Neural cell (in vitro differentiated cells): ENCODE measurements around the gene PGM5.

Source experiments
- CTCF ChIP-seq: fragments of 450-650 bp; IDR thresholded peaks from 2 replicates; pipeline ENCODE4 v1.5.1; 2014; ENCODE audit warnings: antibody characterized with exemption, mild to moderate bottlenecking, moderate library complexity; ENCODE audit not compliant: poor library complexity, severe bottlenecking
- EP300 ChIP-seq: fragments of 450-650 bp; conservative IDR thresholded peaks from 2 replicates; pipeline ENCODE4 v1.6.1; 2014; ENCODE audit warnings: antibody characterized with exemption, mild to moderate bottlenecking, moderate library complexity; ENCODE audit not compliant: poor library complexity, severe bottlenecking
- EZH2 ChIP-seq: fragments of 200-600, 300-800 bp; shearing (Covaris generic), sonication (generic); IDR thresholded peaks from 2 replicates; pipeline ENCODE4 v1.6.1; 2014; ENCODE audit warnings: antibody characterized with exemption, low read length, borderline replicate concordance, mild to moderate bottlenecking; ENCODE audit not compliant: insufficient read depth, poor library complexity, severe bottlenecking
- MXI1 ChIP-seq: fragments of 450-650 bp; conservative IDR thresholded peaks from 2 replicates; pipeline ENCODE4 v1.6.1; 2014; ENCODE audit warnings: antibody characterized with exemption, mild to moderate bottlenecking; ENCODE audit not compliant: poor library complexity, severe bottlenecking
- POLR2AphosphoS5 ChIP-seq: IDR thresholded peaks from 2 replicates; pipeline ENCODE4 v1.6.1; 2012
- RAD21 ChIP-seq: fragments of 450-650 bp; conservative IDR thresholded peaks from 2 replicates; pipeline ENCODE4 v1.6.1; 2014; ENCODE audit warnings: antibody characterized with exemption, mild to moderate bottlenecking, moderate library complexity
- REST ChIP-seq: IDR thresholded peaks from 2 replicates; pipeline ENCODE4 v1.6.1; 2012; ENCODE audit warnings: borderline replicate concordance
- SMC3 ChIP-seq: fragments of 450-650 bp; conservative IDR thresholded peaks from 2 replicates; pipeline ENCODE4 v1.6.1; 2014; ENCODE audit warnings: antibody characterized with exemption, mild to moderate bottlenecking, moderate library complexity; ENCODE audit not compliant: poor library complexity
- TAF1 ChIP-seq: IDR thresholded peaks from 2 replicates; pipeline ENCODE4 v1.6.1; 2012; ENCODE audit warnings: low read depth

GRCh38 chr9:68513385-68513784 lies 157.0 kb downstream of the PGM5 start:
- TF ChIP-seq EZH2 (no peak), CTCF (no peak), POLR2AphosphoS5 (no peak), TAF1 (no peak), SMC3 (no peak), MXI1 (no peak), EP300 (no peak), RAD21 (no peak), REST (no peak)
